H1 (cell line): Measurements from ENCODE around the gene SCN10A. TPM values are rescaled to one million over a fixed set of nuclear protein-coding genes. Genes with fewer than 3 reads are reported as not detected.

Experiments
- CTCF ChIA-PET: fragments of 300-600 bp; sonication (Branson Sonifier 250); formaldehyde crosslinking; loops from one replicate; lab custom pipeline; 2021; ENCODE audit not compliant: partially characterized antibody; lab: Charles Lee
- POLR2A ChIA-PET: fragments of 300-600 bp; sonication (Branson Sonifier 250); formaldehyde crosslinking; loops from one replicate; lab custom pipeline; 2021; ENCODE audit warnings: inconsistent platforms; ENCODE audit not compliant: partially characterized antibody; lab: Charles Lee
- DNase-seq, 2 experiments: peaks; one replicate each; pipeline versions ENCODE4 v3.0.0 to v3.0.0-alpha.2; 2010 to 2022; ENCODE audit warnings: low spot score in 2 of 2, low read depth in 1 of 2, mixed read lengths in 1 of 2
- FAIRE-seq: peaks from 2 replicates; lab custom pipeline; 2011; peaks lifted over from hg19 to GRCh38; lab: Jason Lieb, UNC
- H2AFZ ChIP-seq: 2 replicates; pipeline ENCODE4 v1.8.1; 2012; ENCODE audit warnings: low read length, inconsistent platforms
- H2AK5ac ChIP-seq: 2 replicates; pipeline ENCODE4 v1.6.1; 2013; ENCODE audit warnings: low read depth, low read length
- H2BK120ac ChIP-seq: replicated peaks from 2 replicates; pipeline ENCODE3; 2013; ENCODE audit warnings: low read depth, low read length, inconsistent platforms
- H2BK12ac ChIP-seq: 2 replicates; pipeline ENCODE4 v1.6.1; 2013; ENCODE audit warnings: low read depth, low read length
- H2BK15ac ChIP-seq: 2 replicates; pipeline ENCODE4 v1.6.1; 2013; ENCODE audit warnings: low read length
- H2BK20ac ChIP-seq: 2 replicates; pipeline ENCODE4 v1.6.1; 2013; ENCODE audit warnings: low read length
- H2BK5ac ChIP-seq: 2 replicates; pipeline ENCODE4 v1.6.1; 2013; ENCODE audit warnings: low read depth, low read length
- H3K14ac ChIP-seq: 2 replicates; pipeline ENCODE4 v1.6.1; 2013; ENCODE audit warnings: inconsistent platforms; ENCODE audit not compliant: insufficient read length
- H3K18ac ChIP-seq: 2 replicates; pipeline ENCODE4 v1.6.1; 2013; ENCODE audit warnings: low read length; ENCODE audit errors: extremely low read depth
- H3K23ac ChIP-seq: 2 replicates; pipeline ENCODE4 v1.6.1; 2013; ENCODE audit warnings: inconsistent platforms; ENCODE audit not compliant: insufficient read length
- H3K23me2 ChIP-seq: 2 replicates; pipeline ENCODE4 v1.6.1; 2013; ENCODE audit warnings: low read depth, low read length
- H3K27ac ChIP-seq: 2 replicates; pipeline ENCODE4 v1.6.1; 2011; ENCODE audit warnings: low read depth, low read length, inconsistent platforms
- H3K27me3 ChIP-seq, 4 experiments: replicated peaks in 1 of 4; 1 replicate in 1 of 4; 2 replicates in 3 of 4; pipeline versions ENCODE4 v1.6.1 to v1.8.1; 2011 to 2013; ENCODE audit warnings: low read length in 3 of 4, mild to moderate bottlenecking in 3 of 4, inconsistent platforms in 2 of 4, mixed read lengths in 2 of 4, moderate library complexity in 1 of 4; ENCODE audit not compliant: control insufficient read depth in 3 of 4, insufficient read depth in 3 of 4; ENCODE audit errors: extremely low read depth in 1 of 4
- H3K36me3 ChIP-seq, 4 experiments: 2 replicates each; pipeline versions ENCODE4 v1.6.1 to v1.8.1; 2011 to 2013; ENCODE audit warnings: mild to moderate bottlenecking in 4 of 4, low read length in 3 of 4, moderate library complexity in 2 of 4, control low read depth in 1 of 4, inconsistent platforms in 1 of 4; ENCODE audit not compliant: insufficient read depth in 4 of 4, control insufficient read depth in 2 of 4
- H3K4ac ChIP-seq: replicated peaks from 2 replicates; pipeline ENCODE3; 2013; ENCODE audit warnings: low read length, low read depth, mixed read lengths, inconsistent platforms; ENCODE audit not compliant: insufficient read length
- H3K4me1 ChIP-seq, 4 experiments: replicated peaks in 1 of 4; 1 replicate in 1 of 4; 2 replicates in 3 of 4; pipeline versions ENCODE4 v1.6.1 to v1.8.1; 2011 to 2013; ENCODE audit warnings: low read length in 3 of 4, inconsistent platforms in 2 of 4, mixed read lengths in 1 of 4; ENCODE audit not compliant: insufficient read depth in 4 of 4, control insufficient read depth in 3 of 4
- H3K4me2 ChIP-seq, 2 experiments: 2 replicates each; pipeline versions ENCODE4 v1.6.1 to v1.8.1; 2011 to 2013; ENCODE audit warnings: low read depth in 2 of 2, low read length in 2 of 2, control low read depth in 1 of 2, inconsistent platforms in 1 of 2, mild to moderate bottlenecking in 1 of 2; ENCODE audit not compliant: insufficient read depth in 1 of 2
- H3K4me3 ChIP-seq, 4 experiments: fragments of 200-600, 300-600 bp in 1 of 4; sonication (generic), shearing (Covaris generic), sonication (Bioruptor Twin) in 1 of 4; 2 replicates each; pipeline versions ENCODE4 v1.5.1 to v1.8.1; 2011 to 2016; ENCODE audit warnings: low read length in 4 of 4, low read depth in 3 of 4, control low read depth in 2 of 4, inconsistent platforms in 2 of 4, mild to moderate bottlenecking in 2 of 4, mixed read lengths in 1 of 4, moderate library complexity in 1 of 4; ENCODE audit not compliant: insufficient read depth in 2 of 4; ENCODE audit errors: extremely low read depth in 1 of 4
- H3K56ac ChIP-seq: replicated peaks from 2 replicates; pipeline ENCODE3; 2013; ENCODE audit warnings: low read depth, mild to moderate bottlenecking, mixed read lengths, low read length, inconsistent platforms; ENCODE audit not compliant: insufficient read length
- H3K79me1 ChIP-seq: 2 replicates; pipeline ENCODE4 v1.6.1; 2013; ENCODE audit warnings: low read depth, low read length, control low read depth
- H3K79me2 ChIP-seq, 2 experiments: 2 replicates each; pipeline versions ENCODE4 v1.6.1 to v1.8.1; 2012 to 2013; ENCODE audit warnings: low read length in 2 of 2, mild to moderate bottlenecking in 2 of 2, inconsistent platforms in 1 of 2; ENCODE audit not compliant: insufficient read depth in 2 of 2, control insufficient read depth in 1 of 2
- H3K9ac ChIP-seq, 4 experiments: replicated peaks in 1 of 4; 1 replicate in 1 of 4; 2 replicates in 3 of 4; pipeline versions ENCODE4 v1.6.1 to v1.8.1; 2011 to 2013; ENCODE audit warnings: low read depth in 3 of 4, low read length in 3 of 4, control low read depth in 2 of 4, mild to moderate bottlenecking in 2 of 4, moderate library complexity in 2 of 4, inconsistent platforms in 1 of 4; ENCODE audit errors: extremely low read depth in 1 of 4
- H3K9me3 ChIP-seq, 2 experiments: 2 replicates each; pipeline versions ENCODE4 v1.6.1 to v1.8.1; 2012 to 2013; ENCODE audit warnings: mild to moderate bottlenecking in 2 of 2, moderate library complexity in 2 of 2, control low read depth in 1 of 2, inconsistent platforms in 1 of 2, low read depth in 1 of 2, low read length in 1 of 2, mixed read lengths in 1 of 2; ENCODE audit not compliant: insufficient read depth in 2 of 2
- H4K20me1 ChIP-seq, 2 experiments: replicated peaks in 1 of 2; 2 replicates each; pipeline versions ENCODE3 to v1.8.1; 2011 to 2013; ENCODE audit warnings: inconsistent platforms in 2 of 2, low read length in 2 of 2, mild to moderate bottlenecking in 1 of 2; ENCODE audit not compliant: insufficient read depth in 2 of 2, control insufficient read depth in 1 of 2
- H4K5ac ChIP-seq: 2 replicates; pipeline ENCODE4 v1.6.1; 2013; ENCODE audit warnings: low read length, low read depth, mixed read lengths, inconsistent platforms; ENCODE audit not compliant: insufficient read length
- H4K8ac ChIP-seq: 2 replicates; pipeline ENCODE4 v1.8.0; 2013; ENCODE audit warnings: mild to moderate bottlenecking, moderate library complexity, low read length, inconsistent platforms; ENCODE audit not compliant: insufficient read depth; ENCODE audit errors: extremely low read depth
- H4K91ac ChIP-seq: replicated peaks from 2 replicates; pipeline ENCODE3; 2013; ENCODE audit warnings: low read length, mixed read lengths, inconsistent platforms; ENCODE audit not compliant: insufficient read length
- CTBP2 ChIP-seq: IDR thresholded peaks from 2 replicates; pipeline ENCODE4 v1.7.0; 2011; ENCODE audit warnings: borderline replicate concordance, mild to moderate bottlenecking, moderate library complexity, mixed read lengths, low read length; ENCODE audit not compliant: insufficient read depth, insufficient read length
- E2F6 ChIP-seq: IDR thresholded peaks from 2 replicates; pipeline ENCODE4 v1.6.1; 2012; ENCODE audit warnings: inconsistent platforms
- WGBS, 2 experiments: shearing (Covaris generic) in 1 of 2; methylation state at CpG; one replicate each; pipeline versions ENCODE4 v1.1.6 to v1.1.7; 2013 to 2015; ENCODE audit warnings: low lambda C conversion rate in 2 of 2, mixed read lengths in 2 of 2, inconsistent platforms in 1 of 2, low coverage in 1 of 2, missing lambda C conversion rate in 1 of 2; ENCODE audit not compliant: insufficient replicate concordance in 2 of 2, insufficient coverage in 1 of 2, insufficient read length in 1 of 2; ENCODE audit errors: extremely low coverage in 1 of 2, missing lambda C conversion rate in 1 of 2; 5-methylcytosine and 5-hydroxymethylcytosine counted together
- polyA plus RNA-seq, 7 experiments: library from polyadenylated mRNA; depleted of rRNA in 3 of 7; stranded (reverse) in 5 of 7; unstranded in 2 of 7; fragments of >200 nt in 5 of 7; fragments of 200-250 nt in 2 of 7; gene quantifications; 1 replicate in 5 of 7; 2 replicates in 1 of 7; 4 replicates in 1 of 7; pipeline versions ENCODE4 v1.2.1 to v1.2.3, GENCODE V29; 2011 to 2013; ENCODE audit warnings: missing spikeins in 2 of 7, mixed read lengths in 2 of 7
- total RNA-seq: library from RNA; stranded (reverse); fragmentation: NEBNext Ultra II Directional; extraction: Animal tissue kit (Norgen Biotek cat#: 25700); gene quantifications from 2 replicates; pipeline ENCODE4 v1.2.1, GENCODE V29; 2021

SCN10A gene
- total and polyA plus RNA-seq, 2 of the 8 experiments (the other 6 are each of a cell fraction or from before 2014, with no cell fraction given): not detected

- H3K14ac ChIP-seq: no peak overlapping the region
- CTCF ChIA-PET: interaction anchor here (0.9 to 1.4 kb wide), 4 partner anchors 20 to 131 kb away, joined by 3 to 7 read pairs (median 3); no protein-coding TSS in a partner anchor
Observed at GRCh38 chr3:38713121-38713520, 102.9 kb downstream of the SCN10A start.

More at GRCh38 chr3:38713121-38713520, 102.9 kb downstream of the SCN10A start:
- Histone ChIP-seq H2BK20ac (no peak overlapping the region), H3K4me2 (no peak overlapping the region), H3K18ac (no peak overlapping the region), H4K8ac (no peak overlapping the region), H4K91ac (no peak overlapping the region), H3K79me2 (no peaks in the 10 kb centered on the region), H2BK15ac (no peak overlapping the region), H4K20me1 (no peaks in the 10 kb centered on the region), H2BK5ac (no peak overlapping the region), H2AFZ (no peak overlapping the region), H3K9me3 (no peaks in the 10 kb centered on the region), H3K27ac (no peak overlapping the region), H2BK120ac (no peak overlapping the region), H3K27me3 (no peaks in the 10 kb centered on the region; a peak in 1 of 7 replicates), H2AK5ac (no peak overlapping the region), H2BK12ac (no peak overlapping the region), H3K79me1 (no peaks in the 10 kb centered on the region), H3K56ac (no peak overlapping the region), H3K4me1 (no peaks in the 10 kb centered on the region), H3K9ac (no peak overlapping the region), H4K5ac (no peak overlapping the region), H3K4me3 (no peak overlapping the region), H3K4ac (no peak overlapping the region), H3K23me2 (0 out of 2 replicates have a peak, but pooled peaks cover 2% of the 10 kb centered on the region), H3K36me3 (no peaks in the 10 kb centered on the region), H3K23ac (no peak overlapping the region)
- FAIRE-seq (no peak), DNase-seq (no peak)
- POLR2A ChIA-PET: no interaction called here
- WGBS, 2 experiments: 74% methylated on average over 2 of the region's 2 CpGs; no CpG with 5 or more reads in 1 of the 2 experiments
- TF ChIP-seq E2F6: no peak
- no peak for TF ChIP-seq CTBP2
